ENCODE results near the gene SHISA8.
"Not testable (repeated sequence)": the region's sequence is repeated elsewhere in the genome, so short reads cannot be mapped to it uniquely, and the experiment has no call there.

SHISA8 gene

DNA sequence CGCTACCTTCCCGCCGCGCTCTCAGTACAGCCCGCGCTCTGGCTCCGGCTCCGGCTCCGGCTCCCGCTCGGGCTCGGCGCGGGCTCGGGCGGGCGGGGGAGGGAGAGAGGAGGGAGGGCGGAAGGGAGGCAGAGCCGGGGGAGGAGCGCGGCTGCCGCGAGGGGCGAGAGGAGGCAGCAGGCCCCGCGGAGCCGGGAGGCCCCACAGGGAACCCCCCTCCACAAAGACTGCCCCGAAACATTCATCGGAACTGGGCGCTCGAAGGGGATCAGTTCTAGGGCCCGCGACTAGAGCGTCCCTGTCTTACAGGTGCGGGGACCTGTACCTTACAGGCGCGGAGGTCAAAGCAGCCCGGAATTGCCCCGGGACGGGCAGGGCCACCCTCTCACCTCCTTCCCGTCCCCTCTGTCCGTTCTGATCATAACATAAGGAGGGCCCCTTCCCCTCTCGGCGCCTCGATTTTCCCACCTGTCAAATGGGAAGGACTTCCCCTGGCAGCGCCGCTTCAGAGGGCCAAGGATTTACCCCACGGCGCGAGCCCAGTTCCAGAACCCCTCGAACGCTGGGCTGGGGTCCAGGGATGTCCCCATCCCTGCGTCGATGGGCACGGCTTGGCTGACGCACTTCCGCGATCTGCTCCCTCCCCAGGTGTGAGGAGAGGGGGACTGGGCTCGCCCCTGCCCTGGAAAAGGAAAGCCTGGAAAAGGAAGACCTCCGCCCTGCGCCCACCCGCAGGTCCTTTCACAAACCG is at the start of gene SHISA8:
Gene SHISA8, minus strand, starts transcription at position 40 of the 751 bp plus-strand sequence. CDS start 407 bp downstream, outside the sequence.
- no peaks in the 10 kb centered on the region for H3K9me3 ChIP-seq (ENCODE audit: control insufficient read depth, insufficient read depth, low read length)
- peak within 1 kb of the TSS; percentile 37 for H3K9ac ChIP-seq (ENCODE audit: low read depth, low read length)
- H3K36me3 ChIP-seq (ENCODE audit: control insufficient read depth, insufficient read depth, low read length) = no peaks in the 10 kb centered on the region
- peaks cover 87% of the 10 kb centered on the region for H3K27me3 ChIP-seq (ENCODE audit: control insufficient read depth, insufficient read depth, low read length)
- no peaks in the 10 kb centered on the region for H3K4me1 ChIP-seq (ENCODE audit: control insufficient read depth, insufficient read depth, low read length)
- peak within 1 kb of the TSS; percentile 61 for H3K4me3 ChIP-seq (ENCODE audit: low read depth, low read length)

DNA sequence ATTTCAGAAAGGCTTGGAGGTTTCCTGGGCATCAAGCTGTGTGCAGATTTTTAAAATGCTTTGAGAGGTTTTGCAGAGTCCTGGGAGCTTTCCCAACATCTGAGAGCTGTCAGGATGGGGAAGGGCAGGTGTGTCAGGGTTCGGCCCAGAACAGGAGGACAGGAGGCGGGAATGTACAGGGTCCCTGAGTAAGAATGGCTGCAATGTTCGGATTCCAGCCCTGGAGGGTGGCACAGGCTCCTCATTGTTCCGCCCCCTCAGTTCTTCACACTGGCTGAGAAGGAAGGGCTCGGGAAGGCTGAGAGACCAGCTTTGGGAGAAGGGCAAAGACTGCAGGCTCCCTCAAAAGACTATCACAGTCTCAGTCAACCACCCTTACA is 49.2 kb upstream of the SHISA8 start:
- Histone ChIP-seq H3K36me3 (ENCODE audit: control insufficient read depth, insufficient read depth, low read length) (no peaks in the 10 kb centered on the region), H3K4me1 (ENCODE audit: control insufficient read depth, insufficient read depth, low read length) (peaks cover 6% of the 10 kb centered on the region), H3K27me3 (ENCODE audit: control insufficient read depth, insufficient read depth, low read length) (peaks cover 3% of the 10 kb centered on the region), H3K9ac (ENCODE audit: low read depth, low read length) (no peak overlapping the region), H3K9me3 (ENCODE audit: control insufficient read depth, insufficient read depth, low read length) (no peaks in the 10 kb centered on the region), H3K4me3 (ENCODE audit: low read depth, low read length) (no peak overlapping the region)

DNA sequence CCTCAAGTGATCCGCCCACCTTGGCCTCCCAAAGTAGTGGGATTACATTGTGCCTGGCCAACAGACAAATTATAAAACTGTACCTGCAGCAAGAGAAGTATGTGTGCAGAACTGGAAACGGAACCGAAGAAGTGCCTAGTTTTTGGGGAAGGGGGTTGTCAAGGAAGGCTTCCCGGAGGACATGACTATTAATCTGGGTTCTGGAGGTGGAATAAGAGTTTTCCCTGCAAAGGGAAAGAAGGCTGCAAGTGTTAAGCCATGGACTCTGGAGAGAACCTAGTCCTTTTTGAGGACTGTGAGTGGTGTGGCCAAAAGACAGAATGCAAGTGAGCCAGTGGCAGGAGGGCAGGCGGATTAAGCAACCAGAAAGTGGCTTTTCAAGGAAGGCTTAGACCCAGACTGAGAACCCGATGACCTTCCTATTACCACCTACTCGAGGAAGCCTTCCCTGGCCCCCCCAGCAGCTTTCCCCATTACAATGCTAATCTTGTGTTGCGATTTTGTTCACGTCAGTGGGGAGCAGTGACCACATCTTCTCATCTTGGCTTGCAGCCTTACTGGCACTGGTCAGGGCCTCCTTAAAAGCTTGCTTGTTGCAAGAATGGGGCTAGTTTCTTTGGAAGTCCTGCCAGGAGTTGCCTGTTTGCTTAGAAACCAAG is 48.7 kb upstream of the SHISA8 start:
- no peak overlapping the region for H3K4me3 ChIP-seq (ENCODE audit: low read depth, low read length)
- H3K9ac ChIP-seq (ENCODE audit: low read depth, low read length) = no peak overlapping the region
- H3K9me3 ChIP-seq (ENCODE audit: control insufficient read depth, insufficient read depth, low read length) = no peaks in the 10 kb centered on the region
- H3K36me3 ChIP-seq (ENCODE audit: control insufficient read depth, insufficient read depth, low read length) = no peaks in the 10 kb centered on the region
- peaks cover 4% of the 10 kb centered on the region for H3K4me1 ChIP-seq (ENCODE audit: control insufficient read depth, insufficient read depth, low read length)
- H3K27me3 ChIP-seq (ENCODE audit: control insufficient read depth, insufficient read depth, low read length) = peaks cover 3% of the 10 kb centered on the region

DNA sequence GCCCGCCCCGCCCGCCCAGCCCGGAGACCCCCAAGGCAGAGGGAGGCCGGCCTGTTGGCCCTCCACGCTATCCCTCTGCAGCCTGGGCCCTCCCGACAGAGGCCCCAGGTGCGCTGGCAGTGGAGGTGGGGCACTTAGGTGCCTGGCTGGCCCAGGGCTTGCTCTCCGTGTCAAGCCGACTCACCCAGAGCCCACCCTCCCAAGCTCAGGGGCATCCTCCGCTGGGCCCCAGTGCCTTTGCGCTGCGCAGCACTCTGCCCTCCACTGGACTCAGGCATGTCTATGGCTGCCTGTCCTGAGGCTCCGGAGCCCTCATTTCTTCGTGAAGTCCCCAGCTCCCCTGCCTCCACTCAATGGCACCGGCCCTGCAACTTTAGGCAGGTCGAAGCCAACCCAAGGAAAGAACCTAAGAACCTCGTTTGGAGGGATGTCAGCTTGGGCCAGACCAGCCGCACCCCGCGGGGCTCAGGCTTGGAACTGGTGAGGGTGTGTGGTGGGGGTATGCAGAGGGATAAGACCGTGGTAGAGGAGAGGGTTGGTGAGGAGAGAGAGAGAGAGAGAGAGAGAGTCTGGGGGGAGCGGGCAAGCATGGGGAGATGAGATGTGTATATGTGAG is 43.2 kb upstream of the SHISA8 start:
- peak overlapping the region; percentile 48 for H3K4me3 ChIP-seq (ENCODE audit: low read depth, low read length)
- H3K9me3 ChIP-seq (ENCODE audit: control insufficient read depth, insufficient read depth, low read length) = no peaks in the 10 kb centered on the region
- H3K9ac ChIP-seq (ENCODE audit: low read depth, low read length) = no peak overlapping the region

DNA sequence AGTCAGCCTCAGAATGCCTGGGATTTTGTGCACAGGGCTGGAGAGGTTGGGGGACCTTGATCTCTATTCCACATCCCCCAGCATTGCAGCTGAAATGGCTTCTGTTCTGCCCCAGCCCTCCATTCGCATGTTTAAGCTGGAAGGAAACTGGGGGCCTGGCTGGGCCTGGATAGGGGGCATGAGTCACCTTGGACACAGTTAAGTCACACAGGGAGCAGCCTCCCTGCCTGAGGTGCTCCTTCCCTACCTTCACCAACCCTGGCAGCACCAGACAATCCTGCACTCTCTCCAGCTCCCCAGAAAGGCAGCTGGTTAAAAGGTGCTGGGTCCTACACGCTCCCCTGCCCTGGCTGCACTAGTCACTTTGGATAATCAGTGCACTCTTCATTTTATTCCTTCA is 37.8 kb upstream of the SHISA8 start:
- H3K4me1 ChIP-seq (ENCODE audit: control insufficient read depth, insufficient read depth, low read length) = no peaks in the 10 kb centered on the region
- no peak overlapping the region for H3K9ac ChIP-seq (ENCODE audit: low read depth, low read length)

More for the DNA sequence above, 43.2 kb upstream of the SHISA8 start:
- peaks cover 5% of the 10 kb centered on the region for H3K27me3 ChIP-seq (ENCODE audit: control insufficient read depth, insufficient read depth, low read length)
- no peaks in the 10 kb centered on the region for H3K36me3 ChIP-seq (ENCODE audit: control insufficient read depth, insufficient read depth, low read length)
- no peaks in the 10 kb centered on the region for H3K4me1 ChIP-seq (ENCODE audit: control insufficient read depth, insufficient read depth, low read length)

DNA sequence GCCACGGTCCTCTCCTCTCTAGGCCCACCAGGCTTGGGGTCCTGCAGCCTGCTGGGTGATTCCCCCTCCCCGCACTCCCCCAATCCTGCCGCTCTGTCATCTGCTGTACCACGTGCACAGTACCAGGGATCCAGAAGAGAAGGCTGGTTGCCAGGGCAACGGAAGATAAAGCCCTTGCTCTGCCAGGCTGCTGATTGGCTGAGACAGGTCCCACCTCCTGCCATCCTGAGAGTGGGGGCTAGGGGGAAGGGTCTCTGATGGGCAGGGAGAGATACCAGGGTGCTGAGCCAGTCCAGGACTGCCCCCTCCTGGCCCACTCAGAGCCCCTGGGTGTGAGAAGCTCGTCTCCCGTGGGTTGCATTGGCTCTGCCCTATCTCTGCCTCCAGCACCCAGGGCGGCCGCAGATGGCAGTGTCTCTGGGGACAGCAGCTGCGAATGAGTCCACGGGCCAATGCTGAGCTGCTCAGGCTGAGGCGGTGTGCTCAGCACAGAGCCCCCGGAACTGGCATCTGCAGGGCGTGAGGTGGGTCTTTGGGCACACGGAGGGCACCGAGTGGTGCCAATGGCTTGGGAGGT is 37.1 kb upstream of the SHISA8 start, which contains the start of gene SMIM45:
Gene SMIM45, plus strand, starts transcription at position 253 of the 577 bp plus-strand sequence.
- Histone ChIP-seq H3K9ac (ENCODE audit: low read depth, low read length) (no peak within 1 kb of the TSS), H3K4me3 (ENCODE audit: low read depth, low read length) (peak within 1 kb of the TSS; percentile 9), H3K9me3 (ENCODE audit: control insufficient read depth, insufficient read depth, low read length) (no peaks in the 10 kb centered on the region), H3K36me3 (ENCODE audit: control insufficient read depth, insufficient read depth, low read length) (no peaks in the 10 kb centered on the region), H3K27me3 (ENCODE audit: control insufficient read depth, insufficient read depth, low read length) (no peaks in the 10 kb centered on the region), H3K4me1 (ENCODE audit: control insufficient read depth, insufficient read depth, low read length) (no peaks in the 10 kb centered on the region)

More for the DNA sequence above, 37.8 kb upstream of the SHISA8 start:
- Histone ChIP-seq H3K36me3 (ENCODE audit: control insufficient read depth, insufficient read depth, low read length) (no peaks in the 10 kb centered on the region), H3K9me3 (ENCODE audit: control insufficient read depth, insufficient read depth, low read length) (no peaks in the 10 kb centered on the region), H3K27me3 (ENCODE audit: control insufficient read depth, insufficient read depth, low read length) (no peaks in the 10 kb centered on the region), H3K4me3 (ENCODE audit: low read depth, low read length) (no peak overlapping the region)

DNA sequence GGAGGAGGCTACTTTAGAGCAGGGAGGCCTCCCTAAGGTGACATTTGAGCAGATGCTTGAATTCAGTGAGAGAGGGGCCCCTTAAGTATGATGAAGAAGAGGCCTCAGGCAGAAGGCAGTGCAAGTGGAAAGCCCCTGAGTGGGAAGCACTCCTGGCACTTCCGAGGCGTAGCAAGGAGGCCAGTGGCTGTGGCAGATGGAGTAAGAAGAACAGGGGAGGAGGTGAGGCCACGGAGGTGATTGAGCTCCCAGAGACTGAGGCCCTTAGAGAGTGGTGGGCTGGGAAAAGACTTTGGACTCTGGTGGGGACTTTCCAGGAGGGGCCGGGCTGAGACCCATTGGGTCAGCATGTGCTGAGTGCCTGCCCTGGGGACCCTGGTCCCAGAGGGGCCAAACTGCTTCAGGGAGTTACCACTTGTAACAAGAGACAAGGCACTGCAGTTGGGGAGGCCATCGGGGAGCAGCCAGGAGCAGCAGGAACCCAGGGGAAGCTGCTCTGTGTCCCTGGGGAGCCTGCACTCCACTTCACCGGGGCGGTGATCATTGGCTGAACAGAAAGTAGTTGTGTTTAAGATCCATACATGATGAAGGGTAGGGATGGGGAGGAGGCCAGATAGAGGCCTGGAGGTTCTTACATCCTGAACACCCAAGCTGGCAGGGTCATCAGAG is 34.6 kb upstream of the SHISA8 start:
- Histone ChIP-seq H3K4me3 (ENCODE audit: low read depth, low read length) (no peak overlapping the region), H3K27me3 (ENCODE audit: control insufficient read depth, insufficient read depth, low read length) (no peaks in the 10 kb centered on the region), H3K9me3 (ENCODE audit: control insufficient read depth, insufficient read depth, low read length) (no peaks in the 10 kb centered on the region), H3K9ac (ENCODE audit: low read depth, low read length) (no peak overlapping the region), H3K36me3 (ENCODE audit: control insufficient read depth, insufficient read depth, low read length) (no peaks in the 10 kb centered on the region), H3K4me1 (ENCODE audit: control insufficient read depth, insufficient read depth, low read length) (peaks cover 3% of the 10 kb centered on the region)

DNA sequence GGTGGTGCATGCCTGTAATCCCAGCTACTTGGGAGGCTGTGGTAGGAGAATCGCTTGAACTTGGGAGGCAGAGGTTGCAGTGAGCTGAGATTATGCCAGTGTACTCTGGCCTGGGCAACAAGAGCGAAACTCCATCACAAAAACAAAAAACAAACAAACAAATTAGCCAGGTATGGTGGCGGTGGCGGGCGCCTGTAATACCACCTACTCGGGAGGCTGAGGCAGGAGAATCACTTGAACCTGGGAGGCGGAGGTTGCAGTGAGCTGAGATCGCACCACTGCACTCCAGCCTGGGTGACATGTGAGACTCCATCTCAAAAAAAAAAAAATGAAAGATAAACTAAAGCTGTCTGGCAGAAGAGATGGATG is 34.0 kb upstream of the SHISA8 start:
- H3K9ac ChIP-seq (ENCODE audit: low read depth, low read length); H3K4me3 ChIP-seq (ENCODE audit: low read depth, low read length); H3K4me1 ChIP-seq (ENCODE audit: control insufficient read depth, insufficient read depth, low read length); H3K27me3 ChIP-seq (ENCODE audit: control insufficient read depth, insufficient read depth, low read length); H3K9me3 ChIP-seq (ENCODE audit: control insufficient read depth, insufficient read depth, low read length); H3K36me3 ChIP-seq (ENCODE audit: control insufficient read depth, insufficient read depth, low read length): not testable (repeated sequence)

DNA sequence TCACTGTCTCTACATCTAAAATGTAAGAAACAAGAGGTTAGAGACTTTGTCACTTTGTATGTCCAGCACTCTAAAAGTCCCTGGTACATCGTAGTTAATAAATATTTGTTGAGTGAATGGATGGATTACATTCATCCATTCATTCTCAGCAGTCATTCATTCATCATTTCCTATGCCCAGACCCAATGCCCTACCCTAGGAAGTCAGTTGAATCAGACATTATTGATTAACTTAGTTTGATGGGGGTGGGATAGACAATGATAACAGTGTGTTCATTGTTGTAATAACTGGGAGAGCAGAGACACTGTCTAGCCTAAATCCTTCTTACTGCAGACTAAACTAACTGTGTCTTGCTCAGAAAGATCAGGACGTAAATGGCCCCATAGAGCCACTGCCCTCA is 33.3 kb upstream of the SHISA8 start:
- H3K9me3 ChIP-seq (ENCODE audit: control insufficient read depth, insufficient read depth, low read length) = no peaks in the 10 kb centered on the region
- no peak overlapping the region for H3K9ac ChIP-seq (ENCODE audit: low read depth, low read length)
- H3K27me3 ChIP-seq (ENCODE audit: control insufficient read depth, insufficient read depth, low read length) = no peaks in the 10 kb centered on the region
- H3K36me3 ChIP-seq (ENCODE audit: control insufficient read depth, insufficient read depth, low read length) = peaks cover 6% of the 10 kb centered on the region
- H3K4me1 ChIP-seq (ENCODE audit: control insufficient read depth, insufficient read depth, low read length) = peaks cover 3% of the 10 kb centered on the region
- no peak overlapping the region for H3K4me3 ChIP-seq (ENCODE audit: low read depth, low read length)

DNA sequence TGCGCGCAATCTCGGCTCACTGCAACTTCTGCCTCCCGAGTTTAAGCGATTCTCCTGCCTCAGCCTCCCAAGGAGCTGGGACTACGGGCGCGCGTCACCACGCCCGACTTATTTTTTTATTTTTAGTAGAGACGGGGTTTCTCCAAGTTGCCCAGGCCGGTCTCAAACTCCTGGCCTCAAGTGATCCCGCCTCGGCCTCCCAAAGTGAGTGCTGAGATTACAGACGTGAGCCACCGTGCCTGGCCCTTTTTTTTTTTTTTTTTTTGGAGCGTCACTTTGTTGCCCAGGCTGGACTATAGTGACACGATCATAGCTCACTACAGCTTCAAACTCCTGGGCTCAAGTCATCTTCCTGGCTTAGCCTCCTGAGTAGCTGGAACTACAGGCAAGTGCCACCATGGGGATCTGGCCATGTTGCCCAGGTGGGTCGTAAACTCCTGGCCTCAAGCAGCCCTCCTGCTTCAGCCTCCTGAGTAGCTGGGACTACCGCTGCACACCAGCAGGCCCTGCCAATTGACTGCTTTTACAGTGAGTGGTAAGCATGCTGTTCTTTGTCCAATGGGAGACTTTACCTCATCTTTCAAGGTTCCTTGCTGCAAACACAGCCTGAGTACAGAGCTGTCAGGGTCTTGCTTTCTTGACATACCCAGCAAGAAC is 32.7 kb upstream of the SHISA8 start:
- no peaks in the 10 kb centered on the region for H3K9me3 ChIP-seq (ENCODE audit: control insufficient read depth, insufficient read depth, low read length)

More for the DNA sequence above, 32.7 kb upstream of the SHISA8 start:
- Histone ChIP-seq H3K9ac (ENCODE audit: low read depth, low read length) (no peak overlapping the region), H3K4me3 (ENCODE audit: low read depth, low read length) (peak overlapping the region; percentile 87), H3K27me3 (ENCODE audit: control insufficient read depth, insufficient read depth, low read length) (no peaks in the 10 kb centered on the region), H3K36me3 (ENCODE audit: control insufficient read depth, insufficient read depth, low read length) (peaks cover 12% of the 10 kb centered on the region), H3K4me1 (ENCODE audit: control insufficient read depth, insufficient read depth, low read length) (peaks cover 3% of the 10 kb centered on the region)

Data from iPS-15b (cell line).